HL-60/S4 treated with retinoic acid at 250 ng/mL for 4 days and 3 days (cell line): ENCODE results near the gene GALNT15.

Experiments used
- in situ Hi-C: fragments of 300-500 bp; cut with MboI; formaldehyde crosslinking; loops from 2 replicates; pipeline ENCODE4 v1.7.0; 2022; ENCODE audit warnings: low sequenced_read_pairs

The GALNT15 gene

DNA sequence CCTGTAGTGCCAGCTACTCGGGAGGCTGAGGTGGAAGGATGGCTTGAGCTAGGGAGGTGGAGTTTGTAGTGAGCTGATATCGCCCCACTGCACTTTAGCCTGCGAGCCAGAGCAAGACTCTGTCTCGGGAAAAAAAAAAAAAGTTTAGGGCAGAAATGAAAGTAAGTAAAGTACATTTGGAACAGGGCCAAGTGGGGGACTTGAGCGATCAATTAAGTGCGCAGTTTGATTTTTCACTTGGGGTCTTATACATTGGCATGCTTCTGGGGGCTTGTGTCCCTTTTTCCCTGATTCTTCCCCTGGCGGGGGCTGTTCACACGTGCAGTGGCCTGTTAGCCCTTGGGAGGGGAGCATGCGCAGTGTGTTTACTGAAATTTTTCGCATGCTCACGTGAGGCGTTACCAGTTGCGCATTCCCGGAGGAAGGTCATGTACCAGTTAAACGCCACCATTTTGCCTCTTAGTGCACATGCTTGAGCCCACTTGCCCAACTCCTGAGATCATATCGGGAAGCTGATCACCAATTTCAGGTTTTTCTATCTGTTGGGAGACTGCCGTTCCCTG, 42.0 kb downstream of the GALNT15 start:
- in situ Hi-C loops, result no loop called here

DNA sequence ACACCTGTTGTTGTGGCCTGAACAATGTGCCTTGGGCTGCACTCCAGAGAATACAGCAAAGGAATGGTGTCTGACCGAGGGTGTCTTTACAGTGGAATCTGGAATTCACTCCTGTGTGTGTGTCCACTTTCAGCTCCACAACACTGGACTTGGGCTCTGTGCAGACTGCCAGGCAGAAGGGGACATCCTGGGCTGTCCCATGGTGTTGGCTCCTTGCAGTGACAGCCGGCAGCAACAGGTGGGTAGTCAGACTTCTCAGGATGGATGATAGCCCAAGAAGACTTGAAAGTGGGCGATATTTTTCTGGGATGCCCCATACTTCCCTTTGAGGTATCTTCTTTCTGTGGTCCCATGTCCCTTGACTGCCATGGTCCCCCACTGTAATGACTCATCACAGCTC, 45.3 kb downstream of the GALNT15 start:
- in situ Hi-C loops, result no loop called here

DNA sequence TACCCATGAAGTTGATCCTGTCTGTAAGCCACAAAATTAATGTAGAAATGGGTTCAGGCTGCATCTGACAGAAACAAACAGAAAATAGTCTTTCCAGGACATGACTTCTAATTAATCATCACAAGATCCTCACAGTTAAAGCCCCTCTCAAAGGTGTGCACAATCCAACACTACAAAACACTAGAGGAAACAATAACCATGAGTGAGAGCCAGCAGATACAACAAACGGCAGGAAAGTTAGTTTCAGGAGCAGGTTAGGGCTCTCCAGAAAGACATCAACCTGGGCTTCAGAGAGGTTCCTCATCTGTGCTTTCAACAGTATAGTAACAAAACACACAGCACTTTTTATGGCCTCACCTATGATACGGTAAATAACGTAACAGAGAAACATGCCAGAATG, 47.5 kb downstream of the GALNT15 start:
- in situ Hi-C loops, result no loop called here

DNA sequence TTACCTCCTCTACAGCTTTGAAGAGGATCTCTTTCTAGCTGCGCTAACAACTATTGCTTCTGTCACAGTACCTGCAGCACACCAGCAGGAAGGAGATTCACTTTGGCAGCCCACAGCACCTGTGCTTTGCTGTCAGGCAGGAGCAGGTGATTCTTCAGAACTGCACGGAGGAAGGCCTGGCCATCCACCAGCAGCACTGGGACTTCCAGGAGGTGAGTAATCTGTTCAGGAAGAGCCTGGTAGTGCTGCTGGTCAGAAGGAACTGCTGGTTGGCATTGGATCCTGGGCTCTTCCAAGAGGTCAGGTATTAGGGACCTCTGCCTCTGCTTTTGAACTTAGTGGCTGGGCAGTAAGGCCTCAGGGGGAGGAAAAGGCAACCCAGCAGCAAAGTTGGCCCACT, 48.1 kb downstream of the GALNT15 start:
- in situ Hi-C loops, result no loop called here

- in situ Hi-C loops, result no loop called here
Observed at GRCh38 chr3:16224325-16224724, 49.8 kb downstream of the GALNT15 start.

DNA sequence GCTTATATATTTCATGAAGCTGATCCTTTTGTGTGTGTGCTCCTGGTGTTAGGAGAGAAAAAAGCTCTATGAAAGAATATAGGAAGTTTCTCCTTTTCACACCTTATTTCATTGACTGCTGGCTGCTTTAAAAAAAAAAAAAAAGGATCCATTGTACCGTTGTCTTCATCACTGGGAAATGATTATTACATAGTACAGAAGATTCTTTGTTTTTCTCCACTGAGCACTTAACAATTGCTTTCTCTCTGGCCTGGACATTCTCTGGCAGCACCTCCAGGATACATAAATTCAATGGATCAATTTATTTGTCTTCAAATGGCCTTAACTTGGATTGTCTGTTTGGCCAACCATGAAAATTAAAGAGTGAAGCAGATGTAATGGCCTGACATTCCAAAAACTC, 53.1 kb downstream of the GALNT15 start:
- in situ Hi-C loops, result no loop called here

GRCh38 chr3:16229681-16230080, 55.2 kb downstream of the GALNT15 start:
- in situ Hi-C loops, result no loop called here

DNA sequence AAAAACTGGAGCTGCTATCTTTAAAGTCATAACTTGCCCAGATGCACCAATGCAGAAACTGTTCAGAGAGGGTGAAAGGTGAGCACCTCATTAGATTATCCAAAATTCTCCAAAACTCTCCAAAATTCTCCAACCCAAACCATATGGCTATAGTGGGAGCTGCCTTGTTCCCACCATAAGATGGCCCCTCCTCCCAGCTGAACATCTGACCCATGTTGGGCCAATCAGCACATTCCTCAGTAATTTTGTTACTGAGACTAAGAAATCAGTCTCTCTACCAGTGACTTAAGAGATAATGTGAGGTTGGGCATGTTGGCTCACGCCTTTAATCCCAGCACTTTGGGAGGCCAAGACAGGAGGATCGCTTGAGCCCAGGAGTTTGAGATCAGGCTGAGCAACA, 57.5 kb downstream of the GALNT15 start:
- in situ Hi-C loops, result no loop called here

DNA sequence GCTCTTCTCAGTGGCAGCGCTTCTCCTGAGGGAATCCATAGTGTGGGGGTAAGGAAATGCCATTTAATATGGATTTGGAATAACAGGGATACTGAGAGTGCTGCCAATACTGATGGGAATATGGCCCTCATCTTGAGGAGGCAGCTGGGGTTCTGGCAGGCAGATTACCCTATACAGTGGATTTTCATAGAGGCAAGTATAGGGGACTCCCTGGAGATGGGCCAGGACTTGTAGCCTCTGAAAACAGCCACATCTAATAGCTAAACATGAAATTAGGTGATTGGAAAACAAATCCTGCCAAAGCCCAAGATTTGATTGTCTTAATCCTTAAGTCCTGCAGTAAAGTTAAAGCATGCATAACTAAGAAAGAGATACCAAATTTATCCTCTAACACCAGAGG, 59.3 kb downstream of the GALNT15 start:
- in situ Hi-C loops, result no loop called here

- in situ Hi-C loops, result no loop called here
Observed at GRCh38 chr3:16234281-16234680, 59.8 kb downstream of the GALNT15 start.

DNA sequence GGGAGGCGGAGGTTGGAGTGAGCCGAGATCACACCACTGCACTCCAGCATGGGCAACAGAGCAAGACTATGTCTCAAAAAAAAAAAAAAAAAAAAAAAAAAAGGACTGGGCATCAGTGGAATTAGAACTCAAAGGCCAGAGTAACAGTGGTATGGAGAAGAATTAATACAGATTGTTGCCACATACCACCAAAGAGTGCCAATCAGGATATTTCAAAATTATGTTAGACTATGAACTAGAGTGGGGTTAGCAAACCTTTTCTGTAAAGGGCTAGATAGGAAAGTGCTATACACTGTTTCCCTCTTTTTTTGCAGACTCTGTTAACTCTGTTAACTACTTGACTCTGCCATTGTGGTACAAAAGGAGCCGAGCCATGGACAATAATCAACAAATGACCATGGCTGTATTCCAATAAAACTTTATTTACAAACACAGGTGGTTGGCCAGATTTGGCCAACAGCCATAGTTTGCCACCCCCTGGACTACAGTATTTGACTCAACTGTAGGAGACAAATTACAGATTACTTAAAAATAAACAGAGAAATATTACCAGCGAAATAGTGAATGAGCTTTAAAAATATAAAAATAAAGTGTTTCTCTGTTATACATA, 61.7 kb downstream of the GALNT15 start:
- in situ Hi-C loops, result no loop called here

DNA sequence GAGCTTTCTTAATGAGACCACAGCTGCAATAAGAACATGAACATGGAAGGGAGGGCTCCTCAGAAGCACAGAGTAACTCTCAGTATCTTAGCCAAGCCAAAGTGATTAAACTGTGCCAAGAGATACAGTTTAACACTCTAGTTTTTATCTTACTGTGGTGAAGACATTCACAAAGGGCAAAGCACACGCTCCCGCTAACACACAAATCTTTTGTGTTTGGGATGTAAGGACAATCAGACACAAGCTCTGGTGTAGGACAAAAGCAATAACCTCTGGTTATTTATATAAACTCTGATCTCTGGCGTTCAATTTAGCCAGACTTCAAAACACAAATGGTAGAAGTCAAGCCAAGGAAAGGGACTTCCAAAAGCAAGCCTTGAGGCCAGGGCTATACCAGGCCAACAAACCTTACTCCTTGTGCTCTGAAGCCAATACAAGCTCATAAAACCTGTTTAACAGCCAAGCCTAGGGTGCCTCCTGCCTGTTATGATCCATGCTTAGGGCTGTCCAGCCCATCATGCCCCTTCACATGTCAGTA, 62.4 kb downstream of the GALNT15 start:
- in situ Hi-C loops, result no loop called here

GRCh38 chr3:16239086-16239770, 64.7 kb downstream of the GALNT15 start:
- in situ Hi-C loops, result no loop called here

- in situ Hi-C loops, result no loop called here
Observed at GRCh38 chr3:16239780-16240179, 65.3 kb downstream of the GALNT15 start.

DNA sequence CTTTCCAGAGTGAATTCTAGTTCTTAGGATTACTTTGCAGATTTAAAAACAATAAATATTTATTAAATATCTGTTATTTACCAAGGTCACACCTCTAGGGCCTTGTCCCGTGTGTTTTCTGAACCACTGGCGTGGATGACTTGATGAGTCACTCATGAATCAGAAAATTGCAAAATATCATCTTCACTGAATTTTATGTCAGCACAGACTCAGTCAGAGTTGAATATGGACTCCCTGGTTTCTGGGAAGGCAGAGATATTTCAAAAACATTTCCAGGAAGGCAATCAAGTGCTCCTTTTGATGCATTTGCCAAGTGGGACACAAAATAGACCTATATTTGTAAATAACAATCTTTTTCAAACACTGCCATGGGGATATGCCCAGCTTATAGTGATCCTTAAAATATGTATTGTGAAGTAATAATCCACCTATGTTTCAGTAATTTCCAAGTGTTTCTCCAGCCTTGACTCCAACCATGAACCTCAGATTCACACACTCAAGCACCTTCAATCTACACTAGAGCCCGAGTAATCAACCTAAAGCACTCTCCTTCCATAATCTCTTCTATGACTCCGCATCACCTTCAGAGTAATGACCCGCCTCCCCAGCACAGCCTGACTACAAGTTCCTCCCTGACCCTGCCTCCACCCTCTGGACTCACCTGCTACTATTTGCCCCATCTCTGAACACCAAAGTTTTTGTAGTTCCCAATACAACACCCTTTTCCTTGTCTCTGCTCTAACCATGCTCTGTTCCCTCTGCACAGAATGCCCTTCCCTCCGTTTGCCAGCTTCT, 65.9 kb downstream of the GALNT15 start:
- in situ Hi-C loops, result no loop called here

GRCh38 chr3:16241225-16241624, 66.7 kb downstream of the GALNT15 start:
- in situ Hi-C loops, result no loop called here

- in situ Hi-C loops, result no loop called here
Observed at GRCh38 chr3:16242177-16242576, 67.7 kb downstream of the GALNT15 start.

- in situ Hi-C loops, result no loop called here
Observed at GRCh38 chr3:16243706-16244490, 69.4 kb downstream of the GALNT15 start.

GRCh38 chr3:16245609-16246008, 71.1 kb downstream of the GALNT15 start:
- in situ Hi-C loops, result no loop called here

DNA sequence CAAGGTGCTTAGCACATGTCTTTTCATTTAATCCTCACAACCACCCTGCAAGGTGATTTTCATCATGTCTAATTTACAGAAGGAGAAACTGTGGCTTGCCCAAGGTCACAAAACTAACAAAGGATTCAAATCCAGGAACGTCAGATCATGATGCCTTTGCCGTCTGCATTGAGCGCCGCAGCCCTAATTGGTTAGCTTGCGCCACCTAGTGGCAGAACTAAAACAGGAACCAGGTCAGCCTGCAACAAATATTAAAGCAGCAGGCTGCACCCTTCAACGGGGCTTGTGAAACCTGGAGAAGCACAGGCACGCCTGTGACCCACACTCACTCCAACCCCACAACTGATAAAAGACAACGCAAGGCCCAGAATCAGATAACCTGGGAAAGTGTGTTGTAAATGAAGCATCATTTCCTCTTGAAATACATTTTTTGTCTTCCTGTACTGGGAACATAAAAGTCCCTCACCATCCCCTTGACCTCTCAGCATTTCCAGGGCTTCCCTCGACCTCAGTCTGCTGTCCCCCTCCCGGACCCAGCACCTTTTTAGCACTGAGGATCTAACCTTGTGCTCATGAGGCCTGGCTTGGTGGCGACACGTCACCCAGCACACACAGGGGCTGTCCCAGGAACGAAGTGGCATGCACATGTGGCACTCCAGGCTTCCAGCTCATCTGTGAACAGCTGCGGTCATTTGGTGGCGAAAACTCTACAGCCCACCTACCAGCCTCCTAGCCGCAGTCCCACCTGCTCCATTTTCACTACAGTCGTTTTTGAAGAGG, 73.0 kb downstream of the GALNT15 start:
- in situ Hi-C loops, result no loop called here
